Measurements from ENCODE around the gene MED20.

DNA sequence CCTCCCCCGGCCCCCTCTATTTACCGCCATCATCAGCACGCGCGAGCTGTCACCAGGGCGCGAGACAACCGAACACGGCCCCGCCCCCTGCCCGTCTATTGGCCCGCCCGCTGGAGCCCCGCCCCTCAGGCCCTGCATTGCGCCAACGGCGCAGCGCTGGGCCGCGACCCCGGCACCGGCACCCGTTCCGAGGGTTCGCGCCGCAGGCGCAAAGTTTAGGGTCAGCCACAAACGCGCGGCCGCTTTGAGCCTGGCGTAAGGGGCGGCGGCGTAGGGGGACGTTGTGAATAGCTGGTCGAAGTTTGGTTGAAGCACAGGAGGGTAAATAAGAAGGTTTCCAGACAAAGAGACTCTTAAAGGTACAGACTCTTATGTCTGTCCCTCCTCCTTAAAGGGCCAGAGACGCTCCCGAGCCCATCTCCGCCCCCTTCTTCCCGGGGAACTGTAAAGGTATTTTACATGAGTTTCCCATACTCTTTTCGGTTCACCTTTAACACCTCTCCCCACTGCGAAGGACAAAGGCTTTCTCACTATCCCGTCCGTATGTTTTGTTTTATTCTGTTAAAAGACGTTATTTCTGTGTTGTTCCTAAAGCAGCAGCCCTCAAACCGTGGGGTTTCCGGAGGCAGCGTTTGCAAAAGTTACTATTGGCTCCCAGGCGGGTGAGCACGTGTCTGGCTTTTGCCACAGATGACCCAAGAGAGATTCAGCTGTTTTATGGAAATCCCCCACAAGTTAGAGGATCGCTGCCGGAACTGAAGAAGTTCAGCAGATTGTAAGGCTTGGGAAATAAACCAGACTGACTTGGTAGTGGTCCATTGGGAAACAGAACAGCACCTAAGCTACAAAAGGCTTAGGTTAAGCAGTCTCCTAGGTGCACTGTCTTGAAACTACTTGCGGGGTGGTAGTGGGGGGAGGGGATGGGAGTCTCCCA, 25.4 kb downstream of the MED20 start, which contains the start of gene USP49:
- TF ChIP-seq POLR2A (IDR thresholded peaks at IDR 0.05) (peak in 1 of 2 donors; percentile 41), CTCF (IDR thresholded peaks at IDR 0.05 in 4 of 5, conservative IDR thresholded peaks at IDR 0.05 in 1 of 5) (no peak)

Measured in gastrocnemius medialis (tissue), 4 donors.